ENCODE data around the gene DEXI. TPM values are rescaled to one million over a fixed set of nuclear protein-coding genes. Genes with fewer than 3 reads are reported as not detected.

The DEXI gene
- polyA plus RNA-seq, 3 donors, result 4.9 to 10.8 (median 6.8) TPM

GRCh38 chr16:10946308-10946707 is 4.0 kb upstream of the DEXI start:
- H4K20me1 ChIP-seq (ENCODE audit: insufficient read depth, low read length), result peaks cover 69% of the 10 kb centered on the region
- H3K27me3 ChIP-seq (ENCODE audit: control insufficient read depth in 2 of 2, insufficient read depth in 2 of 2, low read length in 2 of 2), result no peaks in the 10 kb centered on the region
- H3K9ac ChIP-seq (ENCODE audit: insufficient read depth, low read length, poor library complexity, severe bottlenecking), result no peak overlapping the region
- intact Hi-C loops (cut with micrococcal nuclease), result loop anchor here (10.0 kb wide), 2 partner anchors 202 to 968 kb away; partner anchors contain the start of genes GSPT1 (in 1 of the 2) and NUBP1 (in 1 of the 2)
- H3K27me3 Mint-ChIP-seq (ENCODE audit: low read depth in 3 of 3), result peaks cover 1 to 6% (median 4%) of the 10 kb centered on the region in 3 donors
- peak overlapping the region in 1 of 7 donors; percentile 19 for H3K27ac Mint-ChIP-seq
- no peak overlapping the region for H2AFZ ChIP-seq (ENCODE audit: insufficient read depth, low read depth, low read length, poor library complexity, severe bottlenecking)
- WGBS (ENCODE audit: insufficient coverage), result 70% methylated on average over 2 of the region's 5 CpGs
- H3K4me1 Mint-ChIP-seq, result peaks cover 49% of the 10 kb centered on the region
- no peaks in the 10 kb centered on the region for H3K9me3 ChIP-seq (replicated peaks in 1 of 2; ENCODE audit: control insufficient read depth in 1 of 2, insufficient read depth in 1 of 2, low read length in 2 of 2)
- TF ChIP-seq CTCF (IDR thresholded peaks at IDR 0.05), result no peak
- H3K4me1 ChIP-seq (ENCODE audit: control insufficient read depth in 1 of 2, insufficient read depth in 2 of 2, low read length in 2 of 2), result peaks cover 38 to 53% of the 10 kb centered on the region in 2 donors
- H3K27ac ChIP-seq (ENCODE audit: low read depth in 1 of 2, low read length in 2 of 2), result no peak overlapping the region
- H3K4me2 ChIP-seq (replicated peaks; ENCODE audit: extremely low read depth, low read length, poor library complexity, severe bottlenecking), result no peak overlapping the region
- H3K79me2 ChIP-seq (ENCODE audit: insufficient read depth, low read length), result peaks cover 58% of the 10 kb centered on the region
- no peak overlapping the region for H3K4me3 Mint-ChIP-seq
- peaks cover 5 to 8% of the 10 kb centered on the region in 2 donors for H3K36me3 Mint-ChIP-seq
- peaks cover 0 to 2% (median 0%) of the 10 kb centered on the region in 7 donors for H3K9me3 Mint-ChIP-seq
- H3K4me3 ChIP-seq (replicated peaks in 1 of 3; ENCODE audit: low read depth in 2 of 3, low read length in 3 of 3), result no peak overlapping the region
- no peaks in the 10 kb centered on the region for H3K36me3 ChIP-seq (replicated peaks in 1 of 2; ENCODE audit: control insufficient read depth in 1 of 2, insufficient read depth in 2 of 2, low read length in 2 of 2)
- DNase-seq, result no peak

- Histone ChIP-seq H3K79me2 (ENCODE audit: insufficient read depth, low read length) (peaks cover 61% of the 10 kb centered on the region), H3K4me3 (replicated peaks in 1 of 3; ENCODE audit: low read depth in 2 of 3, low read length in 3 of 3) (peak overlapping the region; percentile 59 to 94 (median 70)), H3K36me3 (replicated peaks in 1 of 2; ENCODE audit: control insufficient read depth in 1 of 2, insufficient read depth in 2 of 2, low read length in 2 of 2) (no peaks in the 10 kb centered on the region), H3K4me2 (replicated peaks; ENCODE audit: extremely low read depth, low read length, poor library complexity, severe bottlenecking) (peak overlapping the region; percentile 90), H2AFZ (ENCODE audit: insufficient read depth, low read depth, low read length, poor library complexity, severe bottlenecking) (peak overlapping the region; percentile 91), H3K9me3 (replicated peaks in 1 of 2; ENCODE audit: control insufficient read depth in 1 of 2, insufficient read depth in 1 of 2, low read length in 2 of 2) (no peaks in the 10 kb centered on the region), H4K20me1 (ENCODE audit: insufficient read depth, low read length) (peaks cover 73% of the 10 kb centered on the region), H3K27me3 (ENCODE audit: control insufficient read depth in 2 of 2, insufficient read depth in 2 of 2, low read length in 2 of 2) (no peaks in the 10 kb centered on the region), H3K4me1 (ENCODE audit: control insufficient read depth in 1 of 2, insufficient read depth in 2 of 2, low read length in 2 of 2) (peaks cover 49 to 64% of the 10 kb centered on the region in 2 donors), H3K9ac (ENCODE audit: insufficient read depth, low read length, poor library complexity, severe bottlenecking) (peak overlapping the region; percentile 82), H3K27ac (ENCODE audit: low read depth in 1 of 2, low read length in 2 of 2) (peak overlapping the region in 1 of 2 donors; percentile 82)
- H3K9me3 Mint-ChIP-seq, result peaks cover 0 to 2% (median 0%) of the 10 kb centered on the region in 7 donors
- peaks cover under 1 to 4% of the 10 kb centered on the region in 2 donors for H3K36me3 Mint-ChIP-seq
- intact Hi-C loops (cut with micrococcal nuclease), result loop anchor here (10.0 kb wide), 2 partner anchors 200 to 970 kb away; partner anchors contain the start of genes GSPT1 (in 1 of the 2) and NUBP1 (in 1 of the 2)
- peaks cover 60% of the 10 kb centered on the region for H3K4me1 Mint-ChIP-seq
- H3K4me3 Mint-ChIP-seq, result peak overlapping the region; percentile 84 to 90
- WGBS (ENCODE audit: insufficient coverage), result 32% methylated on average over 8 of the region's 14 CpGs
- H3K27me3 Mint-ChIP-seq (ENCODE audit: low read depth in 3 of 3), result peaks cover 3 to 7% (median 4%) of the 10 kb centered on the region in 3 donors
- no peak for DNase-seq
- no peak for TF ChIP-seq CTCF (IDR thresholded peaks at IDR 0.05)
- peak overlapping the region in 5 of 7 donors; percentile 13 to 89 (median 82) for H3K27ac Mint-ChIP-seq
Observed at GRCh38 chr16:10945065-10945787, 3.0 kb upstream of the DEXI start.

Data from CD14-positive monocyte (primary cell).